Ureter (tissue), 1 donor: ENCODE results near the gene TM4SF1. TPM values are rescaled to one million over a fixed set of nuclear protein-coding genes. Genes with fewer than 3 reads are reported as not detected.

Source experiments
- total RNA-seq: library from RNA; stranded (reverse); gene quantifications from one replicate; pipeline ENCODE4 v1.2.4, GENCODE V29; 2023
- donor health status: DM: yes; HTN: yes; CAD: no.

Gene TM4SF1
- total RNA-seq, 1 donor from 2014 or later = 58.1 TPM

Other genes with a start within 250 kb of the TM4SF1 start
- gene HPS3, start 248.0 kb downstream of the TM4SF1 start, total RNA-seq = 27.5 TPM
- gene CP, start 155.8 kb downstream of the TM4SF1 start, total RNA-seq = 12.5 TPM
- gene TM4SF18, start 44.0 kb downstream of the TM4SF1 start, total RNA-seq = 3.7 TPM
- not detected for gene TM4SF4, start 97.0 kb upstream of the TM4SF1 start, total RNA-seq